Esophagus (tissue), 2 donors: Measurements from ENCODE around the gene STOX2. TPM values are rescaled to one million over a fixed set of nuclear protein-coding genes. Genes with fewer than 3 reads are reported as not detected.

ENCODE experiments used
- H3K27ac ChIP-seq, 2 donors: one replicate each; pipeline ENCODE4 v1.5.1; 2013; ENCODE audit warnings: low read depth in 2 of 2, mild to moderate bottlenecking in 2 of 2, inconsistent platforms in 1 of 2, low read length in 1 of 2, moderate library complexity in 1 of 2
- H3K27me3 ChIP-seq, 2 donors: one replicate each; pipeline ENCODE4 v1.6.1; 2013; ENCODE audit warnings: low read length in 2 of 2, control low read depth in 1 of 2, mild to moderate bottlenecking in 1 of 2; ENCODE audit not compliant: insufficient read depth in 2 of 2, control insufficient read depth in 1 of 2
- H3K36me3 ChIP-seq, 2 donors: one replicate each; pipeline ENCODE4 v1.6.1; 2013; ENCODE audit warnings: low read length in 1 of 2; ENCODE audit not compliant: control insufficient read depth in 2 of 2, insufficient read depth in 2 of 2
- H3K4me1 ChIP-seq, 2 donors: one replicate each; pipeline ENCODE4 v1.6.1; 2013; ENCODE audit warnings: low read length in 1 of 2; ENCODE audit not compliant: control insufficient read depth in 2 of 2, insufficient read depth in 2 of 2
- H3K4me3 ChIP-seq, 2 donors: one replicate each; pipeline ENCODE4 v1.5.1; 2013; ENCODE audit warnings: low read length in 2 of 2, mild to moderate bottlenecking in 2 of 2, low read depth in 1 of 2, moderate library complexity in 1 of 2
- H3K9me3 ChIP-seq, 2 donors: one replicate each; pipeline ENCODE4 v1.6.1; 2013; ENCODE audit warnings: mild to moderate bottlenecking in 2 of 2, low read depth in 1 of 2, low read length in 1 of 2, moderate library complexity in 1 of 2; ENCODE audit not compliant: control insufficient read depth in 2 of 2, insufficient read depth in 1 of 2
- WGBS, 2 donors: extraction: QIAGEN DNeasy Blood & Tissue Kit; methylation state at CpG; one replicate each; pipeline ENCODE4 v1.1.7; 2013; 5-methylcytosine and 5-hydroxymethylcytosine counted together
- polyA plus RNA-seq, 2 donors: library from polyadenylated mRNA; stranded (reverse); fragments of 200-250 nt; gene quantifications; one replicate each; pipeline ENCODE4 v1.2.3, GENCODE V29; 2013
- donor health status: healthy with polysubstance abuse.
- donor health status: Bipolar disorder and iron deficiency.

The STOX2 gene
- polyA plus RNA-seq, 2 donors = 2.6 to 3.3 TPM

DNA sequence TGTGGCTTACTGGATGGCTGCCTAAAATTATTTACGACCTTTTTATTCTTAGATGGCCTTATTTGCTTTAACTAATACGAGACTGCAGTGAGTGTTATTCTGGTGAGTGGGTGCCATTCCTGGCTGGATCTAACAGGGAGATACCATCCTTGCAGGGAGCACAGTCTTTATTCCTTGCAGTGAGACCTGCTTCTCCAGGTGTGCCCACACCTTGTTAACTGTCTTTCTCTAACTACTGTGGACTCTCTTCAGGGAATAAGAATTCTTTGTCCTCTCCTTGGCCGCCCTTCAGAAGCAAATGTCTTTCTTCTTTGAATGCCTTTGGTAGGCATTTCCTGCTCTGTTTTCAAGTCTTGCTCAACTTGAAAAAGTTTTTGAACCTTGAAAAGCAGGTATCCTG lies 34.1 kb upstream of the STOX2 start:
- H3K4me1 ChIP-seq = peaks cover 3% of the 10 kb centered on the region in 2 donors
- no peaks in the 10 kb centered on the region for H3K36me3 ChIP-seq
- H3K27me3 ChIP-seq = no peaks in the 10 kb centered on the region
- no peak overlapping the region for H3K27ac ChIP-seq
- no peaks in the 10 kb centered on the region for H3K9me3 ChIP-seq
- WGBS, 2 donors = 63 to 70% methylated on average over 3 of the region's 3 CpGs
- no peak overlapping the region for H3K4me3 ChIP-seq

DNA sequence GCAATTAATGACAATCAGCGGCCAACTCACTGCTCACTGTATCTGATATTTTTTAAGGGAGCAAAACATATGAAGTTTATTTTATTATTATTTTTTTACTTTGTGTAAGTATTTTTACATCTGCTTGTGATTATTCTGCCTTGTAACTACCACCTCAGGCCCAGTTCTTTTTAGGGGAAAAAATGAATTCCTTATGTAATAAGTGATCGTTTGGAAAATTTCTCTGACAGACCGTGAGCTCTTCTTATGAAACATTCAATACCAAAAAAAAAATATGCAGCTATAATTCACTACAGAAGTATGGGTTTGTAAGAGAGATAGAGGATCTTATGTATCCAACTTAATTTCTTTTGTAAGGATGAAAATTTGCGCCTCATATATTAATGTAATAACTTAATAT lies 33.5 kb upstream of the STOX2 start:
- Histone ChIP-seq H3K27ac (no peak overlapping the region), H3K4me1 (peaks cover 3 to 5% of the 10 kb centered on the region in 2 donors), H3K4me3 (no peak overlapping the region), H3K9me3 (no peaks in the 10 kb centered on the region), H3K27me3 (no peaks in the 10 kb centered on the region), H3K36me3 (no peaks in the 10 kb centered on the region)
- 82 to 86% methylated on average over 4 of the region's 4 CpGs for WGBS, 2 donors

DNA sequence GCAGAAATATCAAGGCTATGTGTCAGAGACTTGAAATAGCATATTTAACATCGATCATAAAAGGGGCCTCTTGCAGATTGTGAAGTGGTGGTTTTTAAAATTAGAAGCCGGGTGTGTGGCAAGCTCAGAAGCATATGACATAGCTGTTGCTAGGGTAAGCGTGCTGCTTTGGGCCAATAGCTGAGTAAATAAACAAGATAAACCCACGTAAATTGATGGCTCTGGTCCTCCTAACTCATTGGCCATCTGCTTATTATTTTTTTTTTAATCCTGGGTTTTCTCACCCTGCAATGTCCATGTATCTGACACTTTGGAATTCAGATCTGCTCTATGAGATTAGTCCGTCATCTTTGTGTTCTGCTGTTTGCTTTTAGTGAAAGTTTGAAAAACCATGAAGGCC lies 32.6 kb upstream of the STOX2 start:
- Histone ChIP-seq H3K4me3 (no peak overlapping the region), H3K27me3 (no peaks in the 10 kb centered on the region), H3K4me1 (peaks cover 3 to 7% of the 10 kb centered on the region in 2 donors), H3K36me3 (no peaks in the 10 kb centered on the region), H3K27ac (no peak overlapping the region), H3K9me3 (no peaks in the 10 kb centered on the region)
- WGBS, 2 donors = 48 to 51% methylated on average over 5 of the region's 5 CpGs

- Histone ChIP-seq H3K9me3 (no peaks in the 10 kb centered on the region), H3K4me1 (peaks cover 3 to 7% of the 10 kb centered on the region in 2 donors), H3K36me3 (no peaks in the 10 kb centered on the region), H3K27me3 (no peaks in the 10 kb centered on the region), H3K4me3 (no peak overlapping the region), H3K27ac (peak overlapping the region in 1 of 2 donors; percentile 26)
- 67 to 77% methylated on average over 7 of the region's 7 CpGs for WGBS, 2 donors
Observed at GRCh38 chr4:183873409-183874185, 31.5 kb upstream of the STOX2 start.

- 84 to 93% methylated on average over 10 of the region's 10 CpGs for WGBS, 2 donors
- Histone ChIP-seq H3K36me3 (no peaks in the 10 kb centered on the region), H3K27me3 (no peaks in the 10 kb centered on the region), H3K4me3 (no peak overlapping the region), H3K9me3 (no peaks in the 10 kb centered on the region), H3K27ac (peak overlapping the region in 1 of 2 donors; percentile 90), H3K4me1 (peaks cover 3 to 7% of the 10 kb centered on the region in 2 donors)
Observed at GRCh38 chr4:183875251-183875825, 29.8 kb upstream of the STOX2 start.

DNA sequence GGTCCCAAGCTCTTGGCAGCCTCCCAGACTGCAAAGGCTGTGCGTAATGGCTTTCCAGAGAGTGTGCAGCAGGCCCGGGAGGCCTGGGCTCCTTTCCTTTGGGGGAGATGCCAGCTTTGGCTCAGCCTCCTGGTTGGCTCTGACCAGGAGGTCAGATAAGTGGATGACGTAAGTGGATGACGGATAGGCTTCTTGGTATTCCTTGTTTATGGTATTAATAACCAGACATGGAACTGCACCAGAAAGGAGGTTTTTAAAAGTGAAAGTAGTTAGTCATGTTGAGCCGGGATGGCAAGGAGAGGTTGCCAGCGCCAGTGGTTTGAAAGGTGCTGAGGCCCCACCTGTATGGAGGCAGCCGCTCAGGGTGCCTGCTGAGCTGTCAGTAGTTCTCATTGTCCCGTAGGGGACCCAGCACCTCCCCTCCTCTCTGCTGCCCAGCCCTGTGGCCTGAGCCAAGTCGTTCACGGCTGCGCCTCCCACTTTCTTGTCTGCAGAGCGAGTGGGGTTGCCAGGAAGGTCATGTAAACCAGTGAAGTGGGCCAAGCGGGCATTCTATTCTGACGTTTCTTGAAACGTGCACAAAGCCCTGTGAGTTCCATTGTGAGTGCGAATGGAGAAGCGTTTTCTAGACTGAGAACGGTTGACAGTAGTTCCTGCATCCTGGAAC lies 28.7 kb upstream of the STOX2 start:
- Histone ChIP-seq H3K9me3 (no peaks in the 10 kb centered on the region), H3K27me3 (no peaks in the 10 kb centered on the region), H3K4me3 (peak overlapping the region; percentile 28 to 41), H3K4me1 (peaks cover 3 to 7% of the 10 kb centered on the region in 2 donors), H3K27ac (peak overlapping the region; percentile 64 to 90), H3K36me3 (no peaks in the 10 kb centered on the region)
- 19 to 31% methylated on average over 18 of the region's 18 CpGs for WGBS, 2 donors

DNA sequence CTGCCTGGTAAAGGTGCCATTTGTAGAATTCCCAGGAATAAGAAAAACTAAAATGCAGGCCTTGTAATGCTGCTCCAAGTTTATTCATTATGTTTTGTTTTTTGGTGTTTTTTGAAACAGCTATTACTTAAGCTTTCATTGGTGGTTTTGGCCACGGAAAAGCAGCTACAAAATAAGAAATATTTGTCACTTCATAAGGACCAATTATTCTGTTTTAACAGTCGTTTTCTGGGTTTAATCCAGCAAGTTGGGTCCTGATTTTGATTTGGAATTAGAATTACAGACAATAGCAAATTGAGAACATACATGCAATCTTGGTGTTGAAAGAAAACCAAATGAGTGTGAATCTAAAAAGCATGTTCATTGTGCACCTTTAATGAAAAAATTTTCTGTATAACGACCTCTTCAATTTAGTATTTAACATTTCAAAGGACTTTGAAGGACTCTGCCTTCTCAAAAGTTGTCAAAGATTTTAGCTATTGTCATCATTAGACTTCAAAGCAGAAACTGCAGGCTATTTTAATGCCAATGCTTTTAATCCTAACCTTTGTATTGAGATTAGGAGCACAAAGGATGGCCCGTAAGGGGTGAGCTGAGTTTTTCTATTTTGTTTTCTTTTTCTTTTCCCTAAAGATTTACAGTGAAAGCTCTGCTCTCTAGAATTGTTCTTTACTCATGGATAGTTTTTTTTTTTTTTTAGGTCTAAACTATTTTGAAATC lies 26.7 kb upstream of the STOX2 start:
- Histone ChIP-seq H3K4me1 (peaks cover 3 to 7% of the 10 kb centered on the region in 2 donors), H3K27me3 (no peaks in the 10 kb centered on the region), H3K9me3 (no peaks in the 10 kb centered on the region), H3K4me3 (no peak overlapping the region), H3K36me3 (no peaks in the 10 kb centered on the region), H3K27ac (no peak overlapping the region)
- WGBS, 2 donors = 71 to 80% methylated on average over 4 of the region's 4 CpGs

GRCh38 chr4:183885205-183885720 lies 19.8 kb upstream of the STOX2 start:
- Histone ChIP-seq H3K4me1 (peaks cover 0 to 2% of the 10 kb centered on the region in 2 donors), H3K4me3 (no peak overlapping the region)
- 82 to 86% methylated on average over 7 of the region's 7 CpGs for WGBS, 2 donors

GRCh38 chr4:183887351-183887750 lies 17.8 kb upstream of the STOX2 start:
- H3K9me3 ChIP-seq = no peaks in the 10 kb centered on the region
- no peaks in the 10 kb centered on the region for H3K27me3 ChIP-seq
- H3K36me3 ChIP-seq = no peaks in the 10 kb centered on the region
- WGBS, 2 donors = 93 to 94% methylated on average over 4 of the region's 4 CpGs
- no peak overlapping the region for H3K27ac ChIP-seq
- H3K4me3 ChIP-seq = no peak overlapping the region
- peaks cover 0 to 2% of the 10 kb centered on the region in 2 donors for H3K4me1 ChIP-seq

More at GRCh38 chr4:183885205-183885720, 19.8 kb upstream of the STOX2 start:
- Histone ChIP-seq H3K9me3 (no peaks in the 10 kb centered on the region), H3K27ac (no peak overlapping the region), H3K36me3 (no peaks in the 10 kb centered on the region), H3K27me3 (no peaks in the 10 kb centered on the region)
